Measurements from ENCODE around the gene TUBA4A. TPM values are rescaled to one million over a fixed set of nuclear protein-coding genes. Genes with fewer than 3 reads are reported as not detected.
A peak's percentile ranks its signal among the peaks of the same experiment; 100 is the strongest.

Gene TUBA4A
- total and polyA plus RNA-seq, 4 donors, result 15.6 to 82.1 (median 43.0) TPM

GRCh38 chr2:219243291-219243761 lies 10.4 kb downstream of the TUBA4A start:
- Histone ChIP-seq H3K4me1 (ENCODE audit: control insufficient read depth in 5 of 5, insufficient read depth in 5 of 5, low read length in 5 of 5) (peaks cover 0 to 21% (median 11%) of the 10 kb centered on the region in 5 donors), H3K27ac (ENCODE audit: low read depth in 1 of 2, low read length in 1 of 2) (peak overlapping the region in 1 of 2 donors; percentile 37), H3K27me3 (ENCODE audit: control insufficient read depth in 3 of 3, insufficient read depth in 3 of 3, low read length in 2 of 3) (no peaks in the 10 kb centered on the region), H3K9ac (ENCODE audit: insufficient read depth in 1 of 2, low read length in 2 of 2) (no peak overlapping the region), H3K4me3 (no peak overlapping the region), H3K9me3 (ENCODE audit: control insufficient read depth in 4 of 4, insufficient read depth in 3 of 4, low read length in 3 of 4) (no peaks in the 10 kb centered on the region), H3K36me3 (ENCODE audit: control insufficient read depth in 4 of 4, insufficient read depth in 4 of 4, low read length in 4 of 4) (peaks cover 0 to 18% (median 11%) of the 10 kb centered on the region in 4 donors)
- DNase-seq (peak in 2 of 3 donors; percentile 45 to 54), ATAC-seq (ENCODE audit: insufficient read depth, low FRiP score) (no peak)
- TF ChIP-seq CTCF (IDR thresholded peaks at IDR 0.05; ENCODE audit: control extremely low read depth, extremely low read depth), result no peak
- 48 to 57% methylated on average over 28 of the region's 28 CpGs for WGBS, 2 donors

GRCh38 chr2:219234331-219234730 lies 19.4 kb downstream of the TUBA4A start:
- H3K36me3 ChIP-seq (ENCODE audit: control insufficient read depth in 4 of 4, insufficient read depth in 4 of 4, low read length in 4 of 4), result peaks cover 22 to 50% (median 48%) of the 10 kb centered on the region in 4 donors
- no peak overlapping the region for H3K27ac ChIP-seq (ENCODE audit: low read depth in 1 of 2, low read length in 1 of 2)
- WGBS, 2 donors, result 94% methylated on average over 3 of the region's 3 CpGs
- H3K9me3 ChIP-seq (ENCODE audit: control insufficient read depth in 4 of 4, insufficient read depth in 3 of 4, low read length in 3 of 4), result no peaks in the 10 kb centered on the region
- H3K4me3 ChIP-seq, result no peak overlapping the region
- DNase-seq, result no peak
- ATAC-seq (ENCODE audit: insufficient read depth, low FRiP score), result no peak
- H3K4me1 ChIP-seq (ENCODE audit: control insufficient read depth in 5 of 5, insufficient read depth in 5 of 5, low read length in 5 of 5), result peaks cover 0 to 9% (median 4%) of the 10 kb centered on the region in 5 donors
- H3K27me3 ChIP-seq (ENCODE audit: control insufficient read depth in 3 of 3, insufficient read depth in 3 of 3, low read length in 2 of 3), result no peaks in the 10 kb centered on the region
- no peak for TF ChIP-seq CTCF (IDR thresholded peaks at IDR 0.05; ENCODE audit: control extremely low read depth, extremely low read depth)
- no peak overlapping the region for H3K9ac ChIP-seq (ENCODE audit: insufficient read depth in 1 of 2, low read length in 2 of 2)

- no peak for ATAC-seq (ENCODE audit: insufficient read depth, low FRiP score)
- no peaks in the 10 kb centered on the region for H3K9me3 ChIP-seq (ENCODE audit: control insufficient read depth in 4 of 4, insufficient read depth in 3 of 4, low read length in 3 of 4)
- peak in 2 of 3 donors; percentile 46 for DNase-seq
- no peak for TF ChIP-seq CTCF (IDR thresholded peaks at IDR 0.05; ENCODE audit: control extremely low read depth, extremely low read depth)
- H3K27ac ChIP-seq (ENCODE audit: low read depth in 1 of 2, low read length in 1 of 2), result peak overlapping the region; percentile 87 to 98
- peaks cover 4 to 26% (median 9%) of the 10 kb centered on the region in 5 donors for H3K4me1 ChIP-seq (ENCODE audit: control insufficient read depth in 5 of 5, insufficient read depth in 5 of 5, low read length in 5 of 5)
- WGBS, 2 donors, result 0 to 1% methylated on average over 24 of the region's 24 CpGs
- peaks cover 18 to 37% (median 27%) of the 10 kb centered on the region in 4 donors for H3K36me3 ChIP-seq (ENCODE audit: control insufficient read depth in 4 of 4, insufficient read depth in 4 of 4, low read length in 4 of 4)
- peak overlapping the region; percentile 78 for H3K4me3 ChIP-seq
- H3K9ac ChIP-seq (ENCODE audit: insufficient read depth in 1 of 2, low read length in 2 of 2), result peak overlapping the region; percentile 53 to 85
- H3K27me3 ChIP-seq (ENCODE audit: control insufficient read depth in 3 of 3, insufficient read depth in 3 of 3, low read length in 2 of 3), result no peaks in the 10 kb centered on the region
Observed at GRCh38 chr2:219230059-219230540, 23.6 kb downstream of the TUBA4A start.

Measured in lung (tissue), 12 donors.